Measurements from ENCODE around the gene RNF115. TPM values are rescaled to one million over a fixed set of nuclear protein-coding genes. Genes with fewer than 3 reads are reported as not detected.

Gene RNF115
- total RNA-seq, 6 donors from 2014 or later: 10.7 to 32.0 (median 19.0) TPM

DNA sequence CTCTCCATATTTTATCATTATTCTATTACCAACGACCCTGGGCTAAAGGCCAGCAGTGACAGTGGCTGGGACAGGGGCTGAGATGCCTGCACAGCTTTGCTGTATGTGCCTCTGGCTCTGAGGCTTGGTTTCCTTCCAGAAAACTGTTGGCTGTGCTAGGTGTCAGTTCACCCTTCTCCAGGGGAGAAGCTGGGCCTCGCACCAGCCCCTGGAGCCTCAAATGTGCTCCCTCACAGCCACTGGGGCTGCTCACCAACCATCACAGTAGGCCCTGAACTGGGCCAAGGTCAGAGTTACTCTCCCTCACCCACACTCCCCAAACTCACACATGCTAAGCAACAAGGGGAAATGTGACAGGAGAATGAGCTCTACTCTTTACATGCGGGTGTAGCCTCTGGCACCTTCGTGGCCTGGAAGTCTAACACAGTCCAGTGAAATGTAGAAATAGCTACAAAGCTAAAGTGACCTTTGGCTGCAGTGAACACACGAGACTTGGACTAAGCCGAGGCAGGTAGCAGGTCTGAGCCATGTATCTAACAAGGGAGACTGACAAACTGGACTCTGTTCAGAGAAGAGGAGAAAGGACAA is 109.3 kb downstream of the RNF115 start:
- Histone ChIP-seq H3K4me1 (no peaks in the 10 kb centered on the region), H3K27ac (no peak overlapping the region), H3K36me3 (no peaks in the 10 kb centered on the region), H3K4me3 (no peak overlapping the region), H3K27me3 (no peaks in the 10 kb centered on the region), H3K9me3 (no peaks in the 10 kb centered on the region)
- TF ChIP-seq POLR2A (IDR thresholded peaks at IDR 0.05) (no peak), EP300 (IDR thresholded peaks at IDR 0.05) (no peak), POLR2AphosphoS5 (IDR thresholded peaks at IDR 0.05) (no peak)
- WGBS, 2 donors: 75% methylated on average over 5 to 6 of the region's 6 CpGs
- ATAC-seq (ENCODE audit: low FRiP score in 2 of 2) (no peak), DNase-seq (no peak)

DNA sequence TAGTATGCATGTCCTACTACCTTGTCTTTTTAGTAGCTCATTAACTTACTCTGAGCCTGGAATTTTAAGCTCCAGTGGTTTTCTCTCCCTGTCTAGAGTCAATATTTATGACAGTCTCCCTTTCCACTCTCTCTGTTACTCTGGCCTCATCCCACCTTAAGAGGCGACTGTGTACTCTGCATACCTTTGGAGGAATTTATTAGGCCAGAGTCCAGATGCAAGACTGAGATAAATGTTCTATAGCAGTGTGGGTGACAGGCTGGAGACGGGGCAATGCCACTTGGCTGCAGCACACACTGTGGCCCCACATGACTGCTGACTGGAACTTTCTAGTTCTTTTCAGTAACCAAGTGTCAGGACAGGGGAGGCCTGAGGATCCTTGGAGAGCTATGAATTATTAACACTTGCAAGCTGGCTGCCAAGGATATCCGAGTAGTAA is 112.7 kb downstream of the RNF115 start:
- WGBS, 2 donors: 55 to 76% methylated on average over 3 of the region's 3 CpGs
- H3K27me3 ChIP-seq: no peaks in the 10 kb centered on the region
- no peak overlapping the region for H3K27ac ChIP-seq
- H3K4me1 ChIP-seq: no peaks in the 10 kb centered on the region
- TF ChIP-seq EP300 (IDR thresholded peaks at IDR 0.05): no peak
- no peaks in the 10 kb centered on the region for H3K36me3 ChIP-seq
- no peaks in the 10 kb centered on the region for H3K9me3 ChIP-seq
- DNase-seq (no peak), ATAC-seq (ENCODE audit: low FRiP score in 2 of 2) (no peak)
- no peak overlapping the region for H3K4me3 ChIP-seq

- no peaks in the 10 kb centered on the region for H3K9me3 ChIP-seq
- no peak overlapping the region for H3K27ac ChIP-seq
- H3K27me3 ChIP-seq: no peaks in the 10 kb centered on the region
- H3K4me3 ChIP-seq: no peak overlapping the region
- no peaks in the 10 kb centered on the region for H3K36me3 ChIP-seq
- no peak for DNase-seq
- no peak for TF ChIP-seq POLR2AphosphoS5 (IDR thresholded peaks at IDR 0.05)
- no peak for TF ChIP-seq POLR2A (IDR thresholded peaks at IDR 0.05)
- TF ChIP-seq EP300 (IDR thresholded peaks at IDR 0.05): no peak
- TF ChIP-seq CTCF (IDR thresholded peaks at IDR 0.05): no peak
- ATAC-seq (ENCODE audit: low FRiP score in 2 of 2): no peak
- no peaks in the 10 kb centered on the region for H3K4me1 ChIP-seq
- 85 to 87% methylated on average over 4 of the region's 4 CpGs for WGBS, 2 donors
Measured at GRCh38 chr1:145710291-145711027, 113.4 kb downstream of the RNF115 start.

GRCh38 chr1:145708063-145708462 is 115.8 kb downstream of the RNF115 start:
- peak in 1 of 2 donors; percentile 28 for ATAC-seq (ENCODE audit: low FRiP score in 2 of 2)
- no peak for DNase-seq
- Histone ChIP-seq H3K9me3 (no peaks in the 10 kb centered on the region), H3K27ac (no peak overlapping the region), H3K36me3 (no peaks in the 10 kb centered on the region), H3K27me3 (no peaks in the 10 kb centered on the region), H3K4me3 (no peak overlapping the region), H3K4me1 (no peaks in the 10 kb centered on the region)
- TF ChIP-seq POLR2AphosphoS5 (IDR thresholded peaks at IDR 0.05): no peak
- no peak for TF ChIP-seq POLR2A (IDR thresholded peaks at IDR 0.05)
- no peak for TF ChIP-seq EP300 (IDR thresholded peaks at IDR 0.05)
- no peak for TF ChIP-seq CTCF (IDR thresholded peaks at IDR 0.05)
- WGBS, 2 donors: 45 to 68% methylated on average over 6 to 7 of the region's 7 CpGs

GRCh38 chr1:145707183-145707867 is 116.6 kb downstream of the RNF115 start, which contains the start of gene PDZK1:
Gene PDZK1, minus strand, starts transcription at chr1:145707368. Its CDS starts 19,347 bp downstream, at chr1:145688021.
- Histone ChIP-seq H3K4me1 (no peaks in the 10 kb centered on the region), H3K9me3 (no peaks in the 10 kb centered on the region), H3K4me3 (no peak within 1 kb of the TSS), H3K36me3 (no peaks in the 10 kb centered on the region), H3K27ac (no peak within 1 kb of the TSS), H3K27me3 (no peaks in the 10 kb centered on the region)
- no peak for TF ChIP-seq EP300 (IDR thresholded peaks at IDR 0.05)
- TF ChIP-seq POLR2AphosphoS5 (IDR thresholded peaks at IDR 0.05): no peak
- no peak for TF ChIP-seq CTCF (IDR thresholded peaks at IDR 0.05)
- no peak for TF ChIP-seq POLR2A (IDR thresholded peaks at IDR 0.05)
- 76 to 87% methylated on average over 6 to 9 of the region's 9 CpGs for WGBS, 2 donors
- ATAC-seq (ENCODE audit: low FRiP score in 2 of 2) (no peak), DNase-seq (no peak)
